HG02642 (cell line): ENCODE data around the gene SCGB1A1.

Experiments
- ATAC-seq: cut with Tn5 transposase; IDR thresholded peaks from one replicate; pipeline ENCODE4 v1.9.1; 2021; ENCODE audit warnings: mild to moderate bottlenecking; ENCODE audit not compliant: unreplicated experiment, poor library complexity

The SCGB1A1 gene

DNA sequence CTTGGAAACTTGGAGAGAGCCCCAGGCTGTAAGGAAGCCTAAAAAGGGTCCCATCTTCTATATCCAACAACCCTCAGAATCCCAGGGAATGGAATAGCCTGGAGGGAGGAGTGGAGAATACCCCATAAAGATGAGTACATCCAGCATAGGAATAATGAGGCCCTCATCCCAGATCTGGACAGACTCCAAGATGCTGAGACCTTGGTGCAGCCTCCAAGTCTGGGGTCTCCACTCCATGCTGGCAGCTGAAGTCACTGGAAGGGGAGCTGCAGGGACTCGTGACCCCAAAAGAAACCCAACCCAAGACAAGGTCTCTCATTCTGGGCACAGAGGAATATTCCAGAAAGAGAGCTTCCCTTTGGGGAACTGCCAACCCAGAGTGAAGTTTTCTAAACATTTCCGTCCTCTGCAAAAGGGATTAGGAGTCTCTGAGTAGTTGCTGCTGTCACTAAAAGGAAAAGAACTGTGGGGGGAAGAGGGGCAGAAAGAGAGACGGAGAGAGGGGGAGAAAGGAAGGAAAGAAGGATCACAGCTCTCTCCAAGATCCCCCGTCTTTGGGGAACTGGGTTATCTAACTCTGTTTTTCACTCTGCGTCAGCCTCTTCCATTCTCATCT, 589 bp downstream of the SCGB1A1 start:
- no peak for ATAC-seq

DNA sequence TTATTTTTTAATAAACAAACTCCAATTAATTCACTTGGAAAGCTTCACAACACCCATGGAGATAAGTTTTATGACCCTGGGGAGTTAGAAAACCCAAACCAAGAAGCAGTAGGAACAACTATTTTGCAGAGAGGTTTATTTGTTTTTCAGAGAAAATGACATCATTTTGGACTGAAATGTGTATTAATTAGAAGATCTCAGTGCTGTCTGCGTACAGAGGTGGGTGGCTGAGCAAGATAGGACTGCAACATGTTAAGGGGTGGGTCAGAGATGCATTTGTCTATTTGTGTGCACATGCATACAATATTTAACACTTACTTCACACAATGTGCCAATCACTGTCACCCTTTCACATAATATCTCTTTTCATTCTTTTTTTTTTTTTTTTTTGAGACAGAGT, 1.1 kb downstream of the SCGB1A1 start:
- no peak for ATAC-seq

DNA sequence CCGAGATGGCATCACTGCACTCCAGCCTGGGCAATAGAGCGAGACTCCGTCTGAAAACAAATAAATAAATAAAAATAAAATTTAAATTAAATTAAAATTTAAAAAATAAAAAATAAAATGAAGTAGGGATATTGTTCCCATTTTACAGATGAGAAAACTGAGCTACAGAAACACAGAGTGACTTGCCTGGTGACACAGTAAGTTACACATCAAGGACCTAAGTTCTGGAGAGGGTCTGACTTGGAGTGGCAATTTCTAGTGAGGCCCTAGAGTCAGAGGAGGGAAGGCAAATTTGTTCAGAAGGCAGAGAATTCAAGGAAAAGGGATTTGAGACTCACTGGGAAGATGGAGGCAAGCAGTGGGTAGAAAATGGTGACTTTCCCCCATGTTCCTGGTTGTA, 2.0 kb downstream of the SCGB1A1 start:
- no peak for ATAC-seq

- ATAC-seq, result no peak
Observed at GRCh38 chr11:62421996-62422395, 3.2 kb downstream of the SCGB1A1 start.

DNA sequence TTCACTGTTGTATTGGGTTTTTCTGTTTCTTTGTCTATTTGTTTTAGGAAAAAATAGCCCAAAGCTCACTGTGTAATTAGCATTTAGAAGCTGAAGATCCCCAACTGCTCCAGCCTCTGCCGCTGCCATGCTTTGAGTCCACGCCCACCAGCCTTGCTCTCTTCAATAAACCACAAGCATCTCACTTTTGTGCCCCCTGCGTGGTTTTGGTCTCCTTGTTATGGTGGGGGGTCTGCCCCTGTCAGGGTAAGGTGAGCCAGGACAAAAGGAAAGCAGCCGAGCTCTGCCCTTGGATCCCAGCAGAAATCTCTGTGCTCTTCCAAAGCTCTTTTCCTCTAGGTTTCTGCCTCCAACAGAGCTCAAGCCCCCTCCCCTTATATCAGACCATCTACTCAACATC, 4.2 kb downstream of the SCGB1A1 start:
- no peak for ATAC-seq

DNA sequence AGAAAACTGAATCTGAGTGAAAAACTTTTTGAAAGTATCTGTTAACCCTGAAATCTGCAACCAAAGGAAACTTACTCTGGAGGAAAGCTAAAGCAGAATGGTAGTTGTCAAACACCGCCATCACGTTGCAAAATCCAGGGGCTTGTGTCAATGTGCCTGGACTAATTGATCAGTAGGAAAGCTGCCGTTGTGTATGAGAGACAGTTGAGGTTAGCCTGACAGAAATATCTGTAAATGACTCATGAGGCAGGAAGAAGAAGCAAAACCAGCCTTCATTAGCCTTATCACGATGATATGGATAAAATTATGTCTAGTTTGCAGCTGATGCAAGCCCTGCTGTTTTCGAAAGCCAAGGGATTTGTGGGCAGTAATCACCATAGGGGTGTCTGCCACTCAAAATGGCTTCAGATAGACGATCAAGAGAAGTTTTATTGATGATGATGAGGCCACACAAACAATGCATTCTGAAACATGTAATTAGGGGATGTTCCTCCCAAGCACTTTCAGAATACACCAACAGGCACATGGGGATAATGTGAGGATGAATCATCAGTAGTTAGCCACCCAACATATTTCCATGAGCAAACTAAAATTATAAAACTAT, 8.9 kb downstream of the SCGB1A1 start:
- no peak for ATAC-seq

GRCh38 chr11:62428871-62429560, 10.2 kb downstream of the SCGB1A1 start:
- ATAC-seq, result no peak

DNA sequence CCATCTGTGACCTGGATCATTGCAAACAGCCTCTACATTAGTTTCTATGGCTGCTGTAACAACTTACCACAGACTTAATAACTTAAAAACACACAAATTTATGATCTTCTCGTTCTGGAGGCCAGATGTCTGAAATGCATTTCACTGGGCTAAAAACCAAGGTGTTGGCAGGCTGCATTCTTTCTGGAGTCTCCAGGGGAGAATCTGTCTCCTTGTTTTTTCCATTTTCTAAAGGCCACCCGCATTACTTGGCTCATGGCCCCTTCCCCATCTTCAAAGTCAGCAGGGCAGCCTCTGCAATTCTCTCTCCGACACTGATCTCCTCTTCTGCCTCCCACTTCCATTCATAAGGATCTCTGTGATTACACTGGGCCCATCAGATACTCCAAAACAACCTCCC, 11.6 kb downstream of the SCGB1A1 start:
- no peak for ATAC-seq

GRCh38 chr11:62431171-62431901, 12.5 kb downstream of the SCGB1A1 start:
- no peak for ATAC-seq

DNA sequence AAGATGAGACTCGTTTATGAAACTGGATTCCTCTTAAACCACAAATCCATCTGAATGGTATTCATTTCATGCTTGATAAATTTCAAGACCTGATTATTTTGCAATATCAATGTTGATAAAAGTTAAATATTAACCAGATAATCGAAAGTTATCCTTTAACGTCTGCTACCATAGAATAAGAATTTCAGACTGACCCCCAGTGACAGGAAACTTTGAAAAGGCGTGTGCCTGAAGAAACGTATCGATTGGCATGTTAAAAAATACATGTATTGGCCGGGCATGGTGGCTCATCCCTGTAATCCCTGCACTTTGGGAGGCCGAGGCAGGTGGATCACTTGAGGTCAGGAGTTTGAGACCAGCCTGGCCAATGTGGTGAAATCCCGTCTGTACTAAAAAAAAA, 13.9 kb downstream of the SCGB1A1 start:
- no peak for ATAC-seq

GRCh38 chr11:62433141-62433903, 14.5 kb downstream of the SCGB1A1 start:
- no peak for ATAC-seq

- no peak for ATAC-seq
Observed at GRCh38 chr11:62433904-62434276, 15.1 kb downstream of the SCGB1A1 start.

GRCh38 chr11:62435846-62436660, 17.2 kb downstream of the SCGB1A1 start:
- no peak for ATAC-seq

- no peak for ATAC-seq
Observed at GRCh38 chr11:62437616-62438015, 18.8 kb downstream of the SCGB1A1 start.

DNA sequence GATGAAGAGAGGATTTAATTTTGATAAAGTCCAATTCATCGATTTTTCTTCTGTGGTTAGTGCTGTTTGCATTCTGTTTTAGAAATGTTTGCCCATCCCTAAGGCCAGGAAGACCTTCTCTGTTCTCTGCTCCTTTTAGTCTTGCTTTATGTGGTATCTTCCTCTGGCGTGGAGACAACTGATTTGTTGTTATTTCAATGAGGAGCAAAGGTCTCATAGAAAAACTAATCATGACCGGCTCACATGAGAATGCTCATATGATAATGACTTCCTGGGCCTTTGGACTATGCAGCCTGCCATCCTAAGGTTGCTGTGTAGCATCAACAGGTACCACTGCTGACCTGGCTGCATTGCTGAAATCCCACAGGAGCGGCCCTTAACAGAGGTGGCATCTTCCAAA, 19.8 kb downstream of the SCGB1A1 start:
- ATAC-seq, result no peak

DNA sequence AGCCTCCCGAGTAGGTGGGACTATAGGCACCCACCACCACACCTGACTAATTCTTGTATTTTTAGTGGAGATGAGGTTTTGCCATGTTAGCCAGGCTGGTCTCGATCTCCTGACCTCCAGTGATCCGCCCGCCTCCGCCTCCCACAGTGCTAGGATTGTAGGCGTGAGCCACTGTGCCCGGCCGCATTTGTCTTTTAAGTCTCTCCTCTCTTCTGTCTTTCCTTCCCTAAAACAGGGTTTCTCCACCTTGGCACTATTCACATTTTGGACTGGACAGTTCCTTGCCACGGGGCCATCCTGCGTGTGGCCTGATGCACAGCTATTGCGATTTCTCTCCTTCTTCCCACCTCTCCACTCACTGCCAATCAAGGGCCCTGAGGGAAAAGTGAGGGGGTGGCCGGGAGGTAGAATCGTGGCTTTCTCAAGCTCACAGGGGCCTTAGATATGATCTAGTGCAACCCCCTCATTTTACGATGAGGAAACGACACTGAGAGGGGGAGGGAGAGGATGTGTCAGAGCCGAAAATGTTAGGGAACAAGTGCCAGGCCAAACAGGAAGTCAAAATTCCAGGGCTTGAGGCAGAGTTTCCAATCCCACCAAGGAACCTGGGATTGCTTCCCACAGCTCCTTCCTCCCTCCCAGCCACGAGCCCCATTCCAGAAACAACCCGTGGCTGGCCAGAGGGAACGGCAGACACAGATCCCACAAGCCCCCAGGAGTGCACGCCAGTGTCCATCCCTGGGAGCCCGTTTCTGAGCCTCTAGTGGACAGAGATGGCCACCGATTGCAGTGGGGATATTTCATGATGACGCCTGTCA, 21.2 kb downstream of the SCGB1A1 start:
- no peak for ATAC-seq

- no peak for ATAC-seq
Observed at GRCh38 chr11:62443390-62444235, 24.8 kb downstream of the SCGB1A1 start.

DNA sequence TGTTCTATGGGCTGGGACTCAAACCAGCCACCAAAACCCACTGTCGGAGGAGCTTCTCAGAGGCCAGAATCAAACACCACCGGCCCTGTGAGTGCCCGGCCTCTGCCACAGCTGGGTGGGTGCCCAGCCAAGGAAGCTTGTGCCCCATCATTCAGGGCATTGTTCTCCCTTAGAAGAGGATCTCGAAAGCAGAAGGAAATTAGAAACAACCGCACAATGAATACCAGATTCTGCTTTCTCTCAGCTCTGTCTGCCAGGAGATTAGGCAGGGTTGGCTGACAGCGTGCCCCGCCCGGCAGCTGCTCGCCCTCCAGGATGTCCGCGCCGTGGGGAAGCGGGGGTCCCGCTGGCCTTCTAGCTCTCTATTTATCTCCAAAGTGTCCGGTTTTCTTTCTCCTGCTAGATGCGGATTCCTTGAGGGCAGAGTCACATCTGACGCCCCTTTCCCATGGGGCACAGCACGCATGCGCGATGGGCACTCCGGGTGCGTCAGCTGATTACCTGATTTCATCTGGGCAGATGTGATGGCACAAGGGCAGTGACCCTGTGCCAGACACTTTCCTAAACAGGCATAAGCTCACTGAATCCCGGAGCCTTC, 25.5 kb downstream of the SCGB1A1 start:
- no peak for ATAC-seq
